Astrocyte (in vitro differentiated cells and primary cell): Measurements from ENCODE around the gene SQSTM1.

ENCODE experiments used
- EZH2 ChIP-seq: IDR thresholded peaks from 2 replicates; pipeline ENCODE4 v1.6.1; 2012; ENCODE audit warnings: mild to moderate bottlenecking, low read length, inconsistent platforms; ENCODE audit not compliant: insufficient read depth
- TF ChIP-seq, protein P1 (sequence below): IDR thresholded peaks from 2 replicates; pipeline ENCODE4 v1.5.1; 2011; ENCODE audit warnings: low read depth, mild to moderate bottlenecking, inconsistent platforms, low read length, moderate library complexity; ENCODE audit not compliant: insufficient read depth

DNA sequence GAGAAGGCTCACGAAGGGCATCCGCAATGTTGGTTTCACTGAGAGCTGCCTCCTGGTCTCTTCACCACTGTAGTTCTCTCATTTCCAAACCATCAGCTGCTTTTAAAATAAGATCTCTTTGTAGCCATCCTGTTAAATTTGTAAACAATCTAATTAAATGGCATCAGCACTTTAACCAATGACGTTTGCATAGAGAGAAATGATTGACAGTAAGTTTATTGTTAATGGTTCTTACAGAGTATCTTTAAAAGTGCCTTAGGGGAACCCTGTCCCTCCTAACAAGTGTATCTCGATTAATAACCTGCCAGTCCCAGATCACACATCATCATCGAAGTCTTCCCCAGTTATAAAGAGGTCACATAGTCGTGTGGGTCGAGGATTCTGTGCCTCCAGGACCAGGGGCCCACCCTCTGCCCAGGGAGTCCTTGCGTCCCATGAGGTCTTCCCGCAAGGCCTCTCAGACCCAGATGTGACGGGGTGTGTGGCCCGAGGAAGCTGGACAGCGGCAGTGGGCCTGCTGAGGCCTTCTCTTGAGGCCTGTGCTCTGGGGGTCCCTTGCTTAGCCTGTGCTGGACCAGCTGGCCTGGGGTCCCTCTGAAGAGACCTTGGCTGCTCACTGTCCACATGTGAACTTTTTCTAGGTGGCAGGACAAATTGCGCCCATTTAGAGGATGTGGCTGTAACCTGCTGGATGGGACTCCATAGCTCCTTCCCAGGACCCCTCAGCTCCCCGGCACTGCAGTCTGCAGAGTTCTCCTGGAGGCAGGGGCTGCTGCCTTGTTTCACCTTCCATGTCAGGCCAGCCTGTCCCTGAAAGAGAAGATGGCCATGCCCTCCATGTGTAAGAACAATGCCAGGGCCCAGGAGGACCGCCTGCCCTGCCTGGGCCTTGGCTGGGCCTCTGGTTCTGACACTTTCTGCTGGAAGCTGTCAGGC lies 16.6 kb downstream of the SQSTM1 start:
- TF ChIP-seq, protein P1, sequence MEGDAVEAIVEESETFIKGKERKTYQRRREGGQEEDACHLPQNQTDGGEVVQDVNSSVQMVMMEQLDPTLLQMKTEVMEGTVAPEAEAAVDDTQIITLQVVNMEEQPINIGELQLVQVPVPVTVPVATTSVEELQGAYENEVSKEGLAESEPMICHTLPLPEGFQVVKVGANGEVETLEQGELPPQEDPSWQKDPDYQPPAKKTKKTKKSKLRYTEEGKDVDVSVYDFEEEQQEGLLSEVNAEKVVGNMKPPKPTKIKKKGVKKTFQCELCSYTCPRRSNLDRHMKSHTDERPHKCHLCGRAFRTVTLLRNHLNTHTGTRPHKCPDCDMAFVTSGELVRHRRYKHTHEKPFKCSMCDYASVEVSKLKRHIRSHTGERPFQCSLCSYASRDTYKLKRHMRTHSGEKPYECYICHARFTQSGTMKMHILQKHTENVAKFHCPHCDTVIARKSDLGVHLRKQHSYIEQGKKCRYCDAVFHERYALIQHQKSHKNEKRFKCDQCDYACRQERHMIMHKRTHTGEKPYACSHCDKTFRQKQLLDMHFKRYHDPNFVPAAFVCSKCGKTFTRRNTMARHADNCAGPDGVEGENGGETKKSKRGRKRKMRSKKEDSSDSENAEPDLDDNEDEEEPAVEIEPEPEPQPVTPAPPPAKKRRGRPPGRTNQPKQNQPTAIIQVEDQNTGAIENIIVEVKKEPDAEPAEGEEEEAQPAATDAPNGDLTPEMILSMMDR, result no peak
- no peak for TF ChIP-seq EZH2
